NCI-H146 treated with DMSO at 0.1 percent for 48 hours (cell line): Measurements from ENCODE around the gene ADAMTS18.

Experiments
- DNase-seq: peaks from one replicate; lab custom pipeline; 2025; ENCODE audit not compliant: unreplicated experiment; lab: John Stamatoyannopoulos, UW

ADAMTS18 gene

DNA sequence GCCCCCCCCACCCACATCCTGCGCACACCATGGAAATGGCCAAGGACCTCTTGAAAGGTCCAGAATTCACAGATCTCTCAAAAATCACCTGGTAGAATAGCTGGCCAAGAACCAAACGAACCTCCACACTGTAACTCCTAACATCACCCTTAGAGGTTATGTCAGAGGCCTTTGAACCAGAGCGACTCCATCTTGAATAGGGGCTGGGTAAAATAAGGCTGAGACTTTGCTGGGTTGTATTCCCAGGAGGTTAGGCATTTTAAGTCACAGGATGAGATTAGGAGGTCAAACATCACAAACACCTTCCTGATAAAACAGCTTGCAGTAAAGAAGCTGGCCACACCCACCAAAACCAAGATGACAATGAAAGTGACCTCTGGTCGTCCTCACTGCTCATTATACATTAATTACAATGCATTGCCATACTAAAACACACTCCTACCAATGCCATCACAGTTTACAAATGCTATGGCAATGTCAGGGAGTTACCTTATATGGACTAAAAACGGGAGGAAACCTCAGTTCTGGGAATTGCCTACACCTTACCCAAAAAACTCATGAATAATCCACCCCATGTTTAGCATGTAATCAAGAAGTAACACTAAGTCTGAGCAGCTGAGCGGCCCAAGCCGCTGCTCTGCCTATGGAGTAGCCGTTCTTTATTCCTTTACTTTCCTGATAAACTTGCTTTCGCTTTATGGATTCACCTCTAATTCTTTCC is 200.9 kb downstream of the ADAMTS18 start:
- no peak for DNase-seq
